ENCODE results near the gene PRKCE.

PRKCE gene

GRCh38 chr2:46230677-46231425, 579.4 kb downstream of the PRKCE start:
- DNase-seq (ENCODE audit: insufficient read length, low spot score): no peak
- FAIRE-seq: no peak
- TF ChIP-seq CTCF (IDR thresholded peaks at IDR 0.05; ENCODE audit: insufficient read depth, missing control alignments): no peak

DNA sequence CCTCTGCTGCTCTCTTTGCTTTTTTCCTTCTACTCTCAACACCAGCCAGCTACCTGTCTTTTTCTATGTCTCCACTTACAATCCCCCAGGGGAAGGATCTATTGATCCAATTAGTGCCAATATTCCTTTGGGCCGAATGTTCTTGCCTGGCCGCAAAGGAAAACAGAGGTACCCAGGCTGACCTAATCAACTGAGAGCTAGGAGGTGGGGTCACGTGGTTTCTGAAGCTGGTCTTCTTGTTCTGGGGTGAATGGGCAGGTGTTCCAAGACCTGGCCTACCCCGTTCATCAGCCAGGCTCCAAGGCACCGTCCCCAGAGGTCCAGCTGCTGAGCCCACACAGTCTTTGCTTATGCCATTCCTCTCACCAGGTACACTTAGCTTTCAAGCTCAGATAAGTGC, 580.2 kb downstream of the PRKCE start:
- FAIRE-seq (no peak), DNase-seq (ENCODE audit: insufficient read length, low spot score) (no peak)
- no peak for TF ChIP-seq CTCF (IDR thresholded peaks at IDR 0.05; ENCODE audit: insufficient read depth, missing control alignments)

DNA sequence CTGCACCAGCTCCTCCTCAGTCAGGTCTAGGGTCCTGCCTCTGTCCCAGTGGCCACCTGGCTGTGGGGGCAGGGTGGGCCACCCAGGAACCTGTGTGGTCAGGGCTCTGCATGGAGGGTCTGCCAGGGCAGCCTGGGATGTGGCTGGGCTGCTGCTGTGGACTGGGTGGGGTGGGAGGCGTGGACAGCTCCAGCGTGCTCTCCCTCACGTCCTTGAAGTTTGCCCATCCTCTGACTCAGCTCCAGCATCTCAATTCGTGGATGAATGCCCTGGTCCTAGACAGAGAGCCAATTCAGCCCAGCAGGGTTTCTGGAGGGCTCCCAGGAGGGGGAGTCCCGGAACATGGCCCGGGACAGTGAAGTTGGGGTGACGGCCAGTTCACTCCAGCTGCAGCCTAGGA, 581.4 kb downstream of the PRKCE start:
- DNase-seq (ENCODE audit: insufficient read length, low spot score) (no peak), FAIRE-seq (no peak)
- no peak for TF ChIP-seq CTCF (IDR thresholded peaks at IDR 0.05; ENCODE audit: insufficient read depth, missing control alignments)

DNA sequence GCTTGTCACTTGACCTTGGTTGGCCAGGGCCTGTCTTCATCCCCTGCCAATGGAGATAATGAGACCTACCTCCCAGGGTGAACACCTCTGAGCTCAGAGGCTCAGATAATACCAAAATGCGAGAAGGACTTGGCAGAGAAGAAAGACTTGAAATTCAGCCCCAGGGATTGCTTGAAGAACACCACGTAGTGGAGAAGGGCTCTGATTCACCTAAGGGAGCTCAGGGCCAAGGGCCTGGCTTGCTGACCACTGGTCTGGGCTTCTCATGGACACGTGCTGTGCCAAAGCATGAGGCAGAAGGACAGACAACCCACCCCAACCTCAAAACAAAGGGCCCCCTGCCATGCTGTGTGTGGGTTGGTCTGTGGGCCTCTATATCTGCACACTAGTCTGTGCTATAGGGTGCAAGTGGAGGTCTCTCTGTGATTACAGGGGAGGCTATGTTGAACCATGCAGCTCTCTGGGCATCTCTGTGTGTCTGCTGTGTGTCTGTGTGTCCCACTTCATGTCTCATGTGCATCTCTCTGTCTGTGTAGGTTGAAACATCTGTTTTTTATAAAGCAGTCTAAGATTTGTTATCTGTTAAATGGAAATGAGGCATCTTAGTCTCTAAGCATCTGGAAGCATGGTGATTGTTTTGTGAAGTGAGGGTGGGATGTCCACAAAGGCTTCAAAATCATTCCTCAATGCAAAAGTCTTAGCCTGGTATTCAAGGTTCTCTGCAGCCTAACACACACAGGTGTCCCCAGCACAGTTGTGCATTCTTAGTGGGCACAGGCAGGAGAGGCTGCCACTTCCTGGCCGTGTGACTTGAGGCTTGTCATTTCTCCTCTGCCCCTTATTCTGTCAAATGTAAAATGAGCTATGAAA, 584.8 kb downstream of the PRKCE start:
- TF ChIP-seq CTCF (IDR thresholded peaks at IDR 0.05; ENCODE audit: insufficient read depth, missing control alignments): no peak
- DNase-seq (ENCODE audit: insufficient read length, low spot score) (no peak), FAIRE-seq (no peak)

DNA sequence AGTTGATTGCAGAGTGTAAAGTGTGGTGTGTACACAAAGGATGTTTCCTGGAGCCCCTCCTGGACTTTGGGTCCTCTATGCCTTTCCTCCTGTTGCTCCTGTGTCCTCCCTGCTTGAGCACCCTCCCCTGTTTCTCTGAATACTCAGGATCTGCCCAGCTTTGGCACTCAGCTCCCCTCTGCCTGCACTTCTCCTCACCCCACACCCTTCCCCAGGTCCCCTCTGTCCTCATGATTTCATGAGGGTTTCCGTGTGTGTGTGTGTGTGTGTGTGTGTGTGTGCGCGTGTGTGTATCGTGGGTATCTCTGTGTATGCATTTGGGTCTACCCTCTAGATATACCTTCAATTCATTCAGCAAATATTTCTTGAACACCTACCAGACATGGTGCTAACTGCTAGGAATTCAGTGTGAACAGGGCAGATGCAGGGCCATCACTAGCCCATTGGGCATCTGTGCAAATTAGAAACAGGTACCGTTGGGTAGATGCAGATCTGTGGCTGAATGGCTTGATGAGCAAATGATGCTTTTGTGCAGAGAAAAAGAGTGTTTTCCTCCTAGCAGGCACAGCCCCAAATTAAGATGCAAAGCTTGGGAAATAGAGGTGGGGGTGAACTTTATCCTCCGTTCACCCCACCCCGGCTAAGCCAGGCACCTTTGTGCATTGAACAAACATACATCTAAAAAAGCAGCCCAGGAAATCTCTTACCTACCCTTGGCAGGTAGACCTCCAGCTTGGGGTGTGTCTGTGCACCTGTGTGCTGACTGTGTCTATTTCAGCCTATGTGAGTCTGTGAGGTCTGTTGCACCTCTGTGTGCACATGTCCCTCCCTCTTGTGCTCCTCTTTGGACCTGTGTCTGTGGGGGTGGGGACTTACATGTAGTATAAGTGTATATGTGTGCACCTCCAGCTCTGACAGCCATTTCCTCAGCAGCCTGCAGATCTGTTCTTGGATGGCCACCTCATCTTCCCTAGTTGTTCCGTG, 585.7 kb downstream of the PRKCE start:
- DNase-seq (ENCODE audit: insufficient read length, low spot score): no peak
- no peak for TF ChIP-seq CTCF (IDR thresholded peaks at IDR 0.05; ENCODE audit: insufficient read depth, missing control alignments)
- FAIRE-seq: no peak

All from D721Med (cell line).